ENCODE data around the gene KCND2.
A peak's percentile ranks its signal among the peaks of the same experiment; 100 is the strongest.

Gene KCND2

DNA sequence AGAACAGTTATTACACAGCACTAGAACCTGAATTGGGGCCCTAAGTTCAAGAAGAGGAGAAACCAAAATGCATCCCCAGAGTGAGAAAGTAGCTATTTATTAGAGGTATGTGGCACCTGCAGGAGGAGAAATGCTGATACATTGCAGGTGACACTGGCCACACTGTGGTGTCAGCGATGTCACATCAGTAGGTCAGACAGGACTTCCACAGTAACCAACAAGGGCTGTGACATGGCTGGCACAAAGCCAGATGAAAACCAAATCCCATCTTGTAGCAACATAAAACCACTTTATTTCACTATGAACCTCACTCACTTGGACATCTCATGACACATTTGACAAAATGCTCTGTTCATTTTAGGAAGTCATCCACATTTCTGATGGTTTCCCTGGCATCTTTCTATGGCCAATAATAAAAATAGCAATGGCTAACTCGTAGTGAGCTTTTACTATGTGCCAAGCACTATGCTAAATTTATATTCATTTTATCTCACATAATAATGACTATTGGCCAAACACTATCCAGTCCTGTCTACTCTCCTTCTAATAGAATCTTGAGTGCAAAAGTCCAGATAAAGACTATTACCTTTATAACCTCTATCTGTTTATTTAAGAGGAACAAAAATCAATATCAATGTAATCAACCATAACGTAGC, 430.7 kb downstream of the KCND2 start:
- no peak for DNase-seq (ENCODE audit: low read depth)

DNA sequence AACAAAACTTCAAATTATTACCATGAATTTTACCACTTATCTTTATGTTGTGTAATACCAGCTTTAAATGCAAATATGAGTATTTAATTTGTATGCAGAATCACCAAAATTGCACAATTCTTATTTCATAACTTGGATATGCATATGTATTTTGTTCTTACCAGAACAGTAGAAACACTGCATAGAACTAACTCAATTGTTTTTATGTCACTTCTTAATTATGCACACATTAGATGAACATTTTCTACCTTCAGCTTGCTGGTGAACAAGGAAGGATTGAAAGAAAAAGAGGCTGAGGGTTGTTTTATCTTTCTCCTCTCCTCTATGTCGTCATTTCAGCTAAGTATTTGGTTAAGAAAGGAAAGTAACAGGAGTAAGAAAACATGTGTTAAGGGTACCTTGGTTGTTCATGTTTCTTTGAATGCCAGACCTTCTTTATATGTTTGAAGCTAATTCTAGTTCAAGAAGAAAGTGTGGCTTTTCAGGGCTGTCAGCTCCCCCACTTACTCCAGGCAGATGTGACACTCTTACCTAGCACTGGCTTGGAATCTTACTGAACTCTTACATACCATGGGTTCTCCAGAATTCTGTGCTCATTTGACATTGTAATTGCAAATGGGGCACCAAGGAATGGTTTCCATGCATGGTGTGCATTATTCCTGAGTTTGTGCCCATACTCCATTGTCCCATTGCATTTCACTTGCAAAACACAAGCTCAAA, 436.4 kb downstream of the KCND2 start:
- no peak for DNase-seq (ENCODE audit: low read depth)

GRCh38 chr7:120709972-120710320, 437.0 kb downstream of the KCND2 start:
- no peak for DNase-seq (ENCODE audit: low read depth)

DNA sequence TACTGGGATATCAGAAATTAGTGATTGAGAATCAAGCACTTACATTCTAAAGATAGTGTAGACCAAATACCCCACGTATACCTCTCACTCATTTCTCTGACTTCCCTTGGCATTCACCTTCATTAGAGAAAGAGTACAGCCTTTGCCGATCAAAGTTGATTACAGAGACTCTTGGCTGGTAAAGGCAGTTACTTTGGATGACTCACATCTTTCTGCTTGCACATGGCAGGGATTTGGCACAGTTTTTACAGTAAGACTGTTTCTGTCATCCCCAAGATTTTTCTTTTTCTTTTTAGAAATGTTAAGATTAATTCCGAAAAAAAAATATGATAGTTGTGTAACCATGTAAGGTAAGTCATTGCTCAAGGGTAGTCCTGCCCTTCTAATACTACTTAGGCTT, 442.0 kb downstream of the KCND2 start:
- no peak for DNase-seq (ENCODE audit: low read depth)

GRCh38 chr7:120716307-120716706, 443.3 kb downstream of the KCND2 start:
- no peak for DNase-seq (ENCODE audit: low read depth)

DNA sequence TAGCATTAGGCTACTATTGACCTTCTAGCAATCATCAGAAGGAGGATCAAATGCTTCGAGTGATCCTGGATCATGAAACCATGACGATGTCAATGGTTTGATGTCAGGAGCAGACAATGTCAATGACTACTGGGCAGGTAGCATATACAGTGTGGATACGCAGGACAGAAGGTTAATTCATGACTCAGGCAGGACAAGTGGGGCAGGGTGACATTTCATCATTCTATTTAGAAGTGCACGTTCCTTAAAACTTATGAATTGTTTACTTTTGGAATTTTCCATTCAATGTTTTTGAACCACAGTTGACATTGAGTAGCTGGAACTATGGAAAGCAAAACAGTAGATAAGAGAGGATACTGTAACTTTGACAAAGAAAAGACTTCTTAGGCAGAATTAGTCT, 444.2 kb downstream of the KCND2 start:
- no peak for DNase-seq (ENCODE audit: low read depth)

DNA sequence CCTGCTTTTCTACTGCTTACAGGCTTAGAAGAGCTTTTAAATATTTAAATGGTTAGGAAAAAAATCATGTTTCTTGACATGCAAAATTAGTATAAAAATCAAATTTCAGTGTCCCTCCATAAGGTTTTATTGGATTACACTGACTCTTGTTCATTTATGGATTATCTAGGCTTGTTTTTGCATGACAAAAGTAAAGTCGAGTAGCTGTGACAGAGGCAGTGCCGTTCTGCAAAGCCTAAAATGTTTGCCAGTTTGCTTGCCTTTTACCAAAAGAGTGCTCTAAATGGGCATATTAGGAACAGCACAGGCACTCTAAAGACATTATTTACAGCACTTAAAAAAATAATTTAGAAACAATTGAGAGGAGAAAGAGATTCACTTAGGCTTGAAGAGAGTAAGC, 445.4 kb downstream of the KCND2 start:
- no peak for DNase-seq (ENCODE audit: low read depth)

GRCh38 chr7:120720317-120720716, 447.3 kb downstream of the KCND2 start:
- DNase-seq (ENCODE audit: low read depth) = no peak

DNA sequence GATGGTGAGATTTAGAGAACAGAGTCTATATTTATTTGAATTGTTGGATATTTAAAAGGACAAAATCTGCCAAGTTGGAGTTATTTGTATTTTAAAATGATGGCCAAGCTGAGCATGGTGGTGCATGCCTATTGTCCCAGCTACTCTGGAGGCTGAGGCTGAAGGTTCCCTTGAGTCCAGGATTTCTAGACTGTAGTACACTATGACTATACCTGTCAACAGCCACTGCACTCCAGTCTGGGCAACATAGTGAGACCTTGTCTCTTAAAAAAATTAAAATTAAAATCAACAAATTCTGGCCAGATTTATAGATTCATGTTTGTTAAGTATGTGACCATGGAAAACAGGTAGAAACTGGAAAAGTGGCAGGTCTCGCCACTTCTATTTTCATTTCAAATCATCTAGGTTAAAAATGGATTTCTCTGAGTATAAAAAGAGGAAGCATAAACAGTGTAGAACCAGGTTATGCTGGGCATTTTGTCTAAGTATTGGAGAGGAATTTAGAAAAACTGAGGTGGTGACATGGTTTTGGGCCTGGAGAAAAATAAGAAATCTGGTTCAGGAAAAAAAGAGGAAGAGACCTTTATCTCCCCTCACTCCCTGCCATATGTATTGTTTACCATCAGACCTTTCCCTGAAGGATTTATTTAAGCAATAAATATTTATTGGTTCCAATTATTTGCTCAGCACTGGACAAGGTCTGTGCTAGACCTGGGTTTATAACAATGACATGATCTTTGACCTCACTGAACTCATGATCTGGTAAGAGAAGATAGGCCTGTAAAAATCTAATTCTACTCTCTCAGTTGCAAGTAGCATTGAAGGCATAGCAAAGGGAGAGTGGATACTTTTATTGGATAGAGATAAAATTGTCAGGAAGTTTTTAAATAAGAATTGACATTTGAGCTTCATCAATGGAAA, 450.8 kb downstream of the KCND2 start:
- no peak for DNase-seq (ENCODE audit: low read depth)

- no peak for DNase-seq (ENCODE audit: low read depth)
Observed at GRCh38 chr7:120724448-120724847, 451.5 kb downstream of the KCND2 start.

GRCh38 chr7:120724955-120725354, 452.0 kb downstream of the KCND2 start:
- no peak for DNase-seq (ENCODE audit: low read depth)

- DNase-seq (ENCODE audit: low read depth) = no peak
Observed at GRCh38 chr7:120725376-120726039, 452.5 kb downstream of the KCND2 start.

GRCh38 chr7:120729245-120729644, 456.3 kb downstream of the KCND2 start:
- no peak for DNase-seq (ENCODE audit: low read depth)

DNA sequence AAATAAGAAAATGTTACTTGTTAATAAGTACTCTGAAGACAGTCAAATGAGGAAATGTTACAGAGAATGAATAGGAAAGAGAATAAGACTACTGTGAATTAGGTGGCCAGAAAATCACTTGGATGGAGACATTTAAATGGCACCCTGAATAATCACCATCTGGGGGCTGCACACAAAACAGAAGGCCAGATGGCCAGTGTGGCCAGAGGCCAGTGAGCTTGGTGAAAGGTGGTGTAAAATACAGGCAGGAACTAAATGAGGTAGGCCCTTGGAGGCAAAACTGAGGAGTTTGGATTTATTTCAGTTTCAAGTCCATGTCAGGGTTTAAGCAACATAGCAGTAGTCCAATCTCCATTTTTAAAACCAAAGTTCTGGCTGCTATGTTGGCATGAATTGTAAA, 458.3 kb downstream of the KCND2 start:
- no peak for DNase-seq (ENCODE audit: low read depth)

DNA sequence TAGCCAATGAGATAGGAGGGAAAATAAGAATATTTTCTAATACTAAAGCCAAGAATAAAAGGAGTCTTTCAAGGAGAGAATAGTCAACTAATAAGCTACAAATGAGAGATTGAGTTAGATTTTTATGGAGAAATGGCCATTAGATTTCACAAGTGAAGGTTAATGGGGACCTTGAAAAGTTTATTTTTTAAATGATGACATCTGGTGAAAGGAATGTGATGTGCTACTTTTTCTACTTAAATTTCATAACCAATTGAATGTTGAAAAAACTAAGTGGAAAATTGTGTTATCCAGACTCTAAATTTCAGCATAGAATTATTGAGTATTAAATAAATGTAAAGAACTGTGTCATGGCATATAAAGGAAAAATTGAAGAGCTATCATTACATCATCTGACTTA, 459.3 kb downstream of the KCND2 start:
- no peak for DNase-seq (ENCODE audit: low read depth)

DNA sequence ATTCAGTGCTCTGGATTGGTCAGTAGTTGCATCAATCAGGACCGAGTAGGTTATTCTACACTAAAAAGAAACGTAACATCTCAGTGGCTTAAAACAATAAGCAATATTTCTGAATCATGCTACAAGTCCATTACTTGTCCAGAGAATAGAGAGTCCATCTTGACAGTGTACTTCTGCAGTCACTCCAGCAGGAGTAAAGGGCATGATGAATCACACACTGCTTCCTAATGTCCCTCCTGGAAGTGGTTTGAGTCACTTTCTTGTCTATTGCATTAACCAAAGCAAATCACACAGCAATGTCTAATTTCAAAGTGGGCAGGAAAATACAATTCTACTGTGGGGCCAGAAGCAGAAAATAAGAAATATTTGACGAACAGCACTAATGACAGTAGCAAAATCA, 460.2 kb downstream of the KCND2 start:
- DNase-seq (ENCODE audit: low read depth) = peak; percentile 48

DNA sequence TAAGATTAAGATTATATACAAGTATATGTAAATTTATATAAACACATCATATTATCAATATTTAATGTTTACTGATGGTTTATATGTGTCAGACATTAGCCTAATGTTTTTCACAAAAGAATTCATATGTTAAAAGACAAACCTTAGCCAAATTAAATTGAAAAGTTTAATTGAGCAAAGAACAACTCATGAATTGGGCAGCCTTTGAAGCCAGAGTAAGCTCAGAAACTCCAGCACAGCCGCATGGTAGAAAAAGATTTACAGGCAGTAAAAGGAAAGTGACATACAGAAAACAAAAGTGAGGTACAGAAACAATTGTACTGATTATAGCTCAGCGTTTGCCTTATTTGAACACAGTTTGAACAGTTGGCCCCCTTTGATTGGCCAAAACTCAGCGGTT, 460.9 kb downstream of the KCND2 start:
- no peak for DNase-seq (ENCODE audit: low read depth)

- DNase-seq (ENCODE audit: low read depth) = no peak
Observed at GRCh38 chr7:120735791-120736190, 462.8 kb downstream of the KCND2 start.

DNA sequence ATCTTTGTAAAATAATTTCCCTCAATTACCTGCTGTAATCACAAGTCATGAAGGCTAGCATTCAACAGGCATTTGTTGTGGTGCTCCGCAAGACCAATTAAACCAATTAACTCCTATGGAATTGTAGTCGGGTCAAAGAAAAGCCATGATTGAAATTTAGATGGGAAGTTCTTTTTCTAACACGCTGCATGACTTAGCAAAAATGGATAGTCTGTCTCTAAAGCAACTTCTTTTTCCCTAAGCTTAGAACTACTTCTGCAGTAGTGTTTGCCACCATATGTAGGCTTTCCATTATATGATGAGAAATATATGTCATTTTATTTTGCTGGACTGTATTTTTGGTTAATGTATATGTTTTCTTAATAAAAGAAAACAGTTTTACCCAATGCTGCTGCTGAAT, 465.8 kb downstream of the KCND2 start:
- DNase-seq (ENCODE audit: low read depth) = no peak

- no peak for DNase-seq (ENCODE audit: low read depth)
Observed at GRCh38 chr7:120740348-120740747, 467.4 kb downstream of the KCND2 start.

DNA sequence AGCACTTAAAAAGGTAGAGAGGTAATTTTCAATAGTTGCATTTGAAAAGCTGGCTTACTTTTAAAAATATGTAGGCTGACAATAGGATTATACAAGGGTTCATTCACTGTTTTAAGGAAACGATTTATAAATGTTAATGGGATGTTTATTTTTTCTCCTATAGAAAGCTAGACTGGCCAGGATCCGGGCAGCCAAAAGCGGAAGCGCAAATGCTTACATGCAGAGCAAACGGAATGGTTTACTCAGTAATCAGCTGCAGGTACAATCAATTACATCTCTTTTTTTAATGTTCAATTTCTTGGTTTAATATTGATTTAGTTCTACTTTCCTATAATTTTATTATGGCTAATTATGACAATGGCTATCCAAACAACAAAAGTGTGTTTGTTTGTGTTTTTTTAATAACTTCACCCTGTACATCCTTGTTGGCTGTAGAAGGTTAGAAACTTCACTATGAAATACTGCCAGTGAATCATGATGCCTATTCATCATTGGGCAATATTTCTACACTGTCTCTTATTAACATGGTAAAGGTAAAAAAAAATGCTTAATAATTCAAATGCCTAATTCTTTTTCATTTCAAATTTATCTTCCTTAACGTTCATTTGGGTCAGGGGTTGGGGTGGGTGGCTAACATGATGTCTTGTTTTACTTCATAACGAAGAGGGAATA, 468.5 kb downstream of the KCND2 start:
- no peak for DNase-seq (ENCODE audit: low read depth)

DNA sequence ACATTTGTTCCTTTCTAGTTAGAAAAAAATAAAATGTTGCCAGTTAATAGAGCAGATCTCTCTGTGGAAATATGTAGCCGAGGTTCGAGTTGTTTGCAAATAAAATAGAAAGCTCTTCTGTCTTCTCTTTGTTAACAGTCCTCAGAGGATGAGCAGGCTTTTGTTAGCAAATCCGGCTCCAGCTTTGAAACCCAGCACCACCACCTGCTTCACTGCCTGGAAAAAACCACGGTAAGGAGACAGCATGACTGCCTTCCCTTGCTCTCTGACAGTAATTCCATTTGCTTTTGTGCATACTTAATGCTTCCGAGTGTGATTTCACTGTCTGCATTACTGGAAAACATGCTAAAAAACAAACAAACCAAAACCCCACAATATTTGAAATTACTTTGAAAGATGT, 469.4 kb downstream of the KCND2 start:
- DNase-seq (ENCODE audit: low read depth) = no peak
